H1 (cell line): ENCODE data around the gene CCDC159. TPM values are rescaled to one million over a fixed set of nuclear protein-coding genes. Genes with fewer than 3 reads are reported as not detected.

Experiments
- CTCF ChIA-PET: fragments of 300-600 bp; sonication (Branson Sonifier 250); formaldehyde crosslinking; loops from one replicate; lab custom pipeline; 2021; ENCODE audit not compliant: partially characterized antibody; lab: Charles Lee
- POLR2A ChIA-PET: fragments of 300-600 bp; sonication (Branson Sonifier 250); formaldehyde crosslinking; loops from one replicate; lab custom pipeline; 2021; ENCODE audit warnings: inconsistent platforms; ENCODE audit not compliant: partially characterized antibody; lab: Charles Lee
- DNase-seq, 2 experiments: peaks; one replicate each; pipeline versions ENCODE4 v3.0.0 to v3.0.0-alpha.2; 2010 to 2022; ENCODE audit warnings: low spot score in 2 of 2, low read depth in 1 of 2, mixed read lengths in 1 of 2
- FAIRE-seq: peaks from 2 replicates; lab custom pipeline; 2011; peaks lifted over from hg19 to GRCh38; lab: Jason Lieb, UNC
- H2AFZ ChIP-seq: 2 replicates; pipeline ENCODE4 v1.8.1; 2012; ENCODE audit warnings: low read length, inconsistent platforms
- H2AK5ac ChIP-seq: 2 replicates; pipeline ENCODE4 v1.6.1; 2013; ENCODE audit warnings: low read depth, low read length
- H2BK120ac ChIP-seq: replicated peaks from 2 replicates; pipeline ENCODE3; 2013; ENCODE audit warnings: low read depth, low read length, inconsistent platforms
- H2BK12ac ChIP-seq: 2 replicates; pipeline ENCODE4 v1.6.1; 2013; ENCODE audit warnings: low read depth, low read length
- H2BK15ac ChIP-seq: 2 replicates; pipeline ENCODE4 v1.6.1; 2013; ENCODE audit warnings: low read length
- H2BK20ac ChIP-seq: 2 replicates; pipeline ENCODE4 v1.6.1; 2013; ENCODE audit warnings: low read length
- H2BK5ac ChIP-seq: 2 replicates; pipeline ENCODE4 v1.6.1; 2013; ENCODE audit warnings: low read depth, low read length
- H3K14ac ChIP-seq: 2 replicates; pipeline ENCODE4 v1.6.1; 2013; ENCODE audit warnings: inconsistent platforms; ENCODE audit not compliant: insufficient read length
- H3K18ac ChIP-seq: 2 replicates; pipeline ENCODE4 v1.6.1; 2013; ENCODE audit warnings: low read length; ENCODE audit errors: extremely low read depth
- H3K23ac ChIP-seq: 2 replicates; pipeline ENCODE4 v1.6.1; 2013; ENCODE audit warnings: inconsistent platforms; ENCODE audit not compliant: insufficient read length
- H3K23me2 ChIP-seq: 2 replicates; pipeline ENCODE4 v1.6.1; 2013; ENCODE audit warnings: low read depth, low read length
- H3K27ac ChIP-seq: 2 replicates; pipeline ENCODE4 v1.6.1; 2011; ENCODE audit warnings: low read depth, low read length, inconsistent platforms
- H3K27me3 ChIP-seq, 4 experiments: replicated peaks in 1 of 4; 1 replicate in 1 of 4; 2 replicates in 3 of 4; pipeline versions ENCODE4 v1.6.1 to v1.8.1; 2011 to 2013; ENCODE audit warnings: low read length in 3 of 4, mild to moderate bottlenecking in 3 of 4, inconsistent platforms in 2 of 4, mixed read lengths in 2 of 4, moderate library complexity in 1 of 4; ENCODE audit not compliant: control insufficient read depth in 3 of 4, insufficient read depth in 3 of 4; ENCODE audit errors: extremely low read depth in 1 of 4
- H3K36me3 ChIP-seq, 4 experiments: 2 replicates each; pipeline versions ENCODE4 v1.6.1 to v1.8.1; 2011 to 2013; ENCODE audit warnings: mild to moderate bottlenecking in 4 of 4, low read length in 3 of 4, moderate library complexity in 2 of 4, control low read depth in 1 of 4, inconsistent platforms in 1 of 4; ENCODE audit not compliant: insufficient read depth in 4 of 4, control insufficient read depth in 2 of 4
- H3K4ac ChIP-seq: replicated peaks from 2 replicates; pipeline ENCODE3; 2013; ENCODE audit warnings: low read length, low read depth, mixed read lengths, inconsistent platforms; ENCODE audit not compliant: insufficient read length
- H3K4me1 ChIP-seq, 4 experiments: replicated peaks in 1 of 4; 1 replicate in 1 of 4; 2 replicates in 3 of 4; pipeline versions ENCODE4 v1.6.1 to v1.8.1; 2011 to 2013; ENCODE audit warnings: low read length in 3 of 4, inconsistent platforms in 2 of 4, mixed read lengths in 1 of 4; ENCODE audit not compliant: insufficient read depth in 4 of 4, control insufficient read depth in 3 of 4
- H3K4me2 ChIP-seq, 2 experiments: 2 replicates each; pipeline versions ENCODE4 v1.6.1 to v1.8.1; 2011 to 2013; ENCODE audit warnings: low read depth in 2 of 2, low read length in 2 of 2, control low read depth in 1 of 2, inconsistent platforms in 1 of 2, mild to moderate bottlenecking in 1 of 2; ENCODE audit not compliant: insufficient read depth in 1 of 2
- H3K4me3 ChIP-seq, 4 experiments: fragments of 200-600, 300-600 bp in 1 of 4; sonication (generic), shearing (Covaris generic), sonication (Bioruptor Twin) in 1 of 4; 2 replicates each; pipeline versions ENCODE4 v1.5.1 to v1.8.1; 2011 to 2016; ENCODE audit warnings: low read length in 4 of 4, low read depth in 3 of 4, control low read depth in 2 of 4, inconsistent platforms in 2 of 4, mild to moderate bottlenecking in 2 of 4, mixed read lengths in 1 of 4, moderate library complexity in 1 of 4; ENCODE audit not compliant: insufficient read depth in 2 of 4; ENCODE audit errors: extremely low read depth in 1 of 4
- H3K56ac ChIP-seq: replicated peaks from 2 replicates; pipeline ENCODE3; 2013; ENCODE audit warnings: low read depth, mild to moderate bottlenecking, mixed read lengths, low read length, inconsistent platforms; ENCODE audit not compliant: insufficient read length
- H3K79me1 ChIP-seq: 2 replicates; pipeline ENCODE4 v1.6.1; 2013; ENCODE audit warnings: low read depth, low read length, control low read depth
- H3K79me2 ChIP-seq, 2 experiments: 2 replicates each; pipeline versions ENCODE4 v1.6.1 to v1.8.1; 2012 to 2013; ENCODE audit warnings: low read length in 2 of 2, mild to moderate bottlenecking in 2 of 2, inconsistent platforms in 1 of 2; ENCODE audit not compliant: insufficient read depth in 2 of 2, control insufficient read depth in 1 of 2
- H3K9ac ChIP-seq, 4 experiments: replicated peaks in 1 of 4; 1 replicate in 1 of 4; 2 replicates in 3 of 4; pipeline versions ENCODE4 v1.6.1 to v1.8.1; 2011 to 2013; ENCODE audit warnings: low read depth in 3 of 4, low read length in 3 of 4, control low read depth in 2 of 4, mild to moderate bottlenecking in 2 of 4, moderate library complexity in 2 of 4, inconsistent platforms in 1 of 4; ENCODE audit errors: extremely low read depth in 1 of 4
- H3K9me3 ChIP-seq, 2 experiments: 2 replicates each; pipeline versions ENCODE4 v1.6.1 to v1.8.1; 2012 to 2013; ENCODE audit warnings: mild to moderate bottlenecking in 2 of 2, moderate library complexity in 2 of 2, control low read depth in 1 of 2, inconsistent platforms in 1 of 2, low read depth in 1 of 2, low read length in 1 of 2, mixed read lengths in 1 of 2; ENCODE audit not compliant: insufficient read depth in 2 of 2
- H4K20me1 ChIP-seq, 2 experiments: replicated peaks in 1 of 2; 2 replicates each; pipeline versions ENCODE3 to v1.8.1; 2011 to 2013; ENCODE audit warnings: inconsistent platforms in 2 of 2, low read length in 2 of 2, mild to moderate bottlenecking in 1 of 2; ENCODE audit not compliant: insufficient read depth in 2 of 2, control insufficient read depth in 1 of 2
- H4K5ac ChIP-seq: 2 replicates; pipeline ENCODE4 v1.6.1; 2013; ENCODE audit warnings: low read length, low read depth, mixed read lengths, inconsistent platforms; ENCODE audit not compliant: insufficient read length
- H4K8ac ChIP-seq: 2 replicates; pipeline ENCODE4 v1.8.0; 2013; ENCODE audit warnings: mild to moderate bottlenecking, moderate library complexity, low read length, inconsistent platforms; ENCODE audit not compliant: insufficient read depth; ENCODE audit errors: extremely low read depth
- H4K91ac ChIP-seq: replicated peaks from 2 replicates; pipeline ENCODE3; 2013; ENCODE audit warnings: low read length, mixed read lengths, inconsistent platforms; ENCODE audit not compliant: insufficient read length
- GABPA ChIP-seq: IDR thresholded peaks from 2 replicates; pipeline ENCODE4 v1.6.1; 2011; ENCODE audit warnings: mild to moderate bottlenecking, low read length, moderate library complexity, borderline replicate concordance; ENCODE audit not compliant: insufficient read depth
- POU5F1 ChIP-seq: IDR thresholded peaks from 2 replicates; pipeline ENCODE4 v1.6.1; 2011; ENCODE audit warnings: low read depth, mild to moderate bottlenecking, low read length, moderate library complexity
- WGBS, 2 experiments: shearing (Covaris generic) in 1 of 2; methylation state at CpG; one replicate each; pipeline versions ENCODE4 v1.1.6 to v1.1.7; 2013 to 2015; ENCODE audit warnings: low lambda C conversion rate in 2 of 2, mixed read lengths in 2 of 2, inconsistent platforms in 1 of 2, low coverage in 1 of 2, missing lambda C conversion rate in 1 of 2; ENCODE audit not compliant: insufficient replicate concordance in 2 of 2, insufficient coverage in 1 of 2, insufficient read length in 1 of 2; ENCODE audit errors: extremely low coverage in 1 of 2, missing lambda C conversion rate in 1 of 2; 5-methylcytosine and 5-hydroxymethylcytosine counted together
- polyA plus RNA-seq, 7 experiments: library from polyadenylated mRNA; depleted of rRNA in 3 of 7; stranded (reverse) in 5 of 7; unstranded in 2 of 7; fragments of >200 nt in 5 of 7; fragments of 200-250 nt in 2 of 7; gene quantifications; 1 replicate in 5 of 7; 2 replicates in 1 of 7; 4 replicates in 1 of 7; pipeline versions ENCODE4 v1.2.1 to v1.2.3, GENCODE V29; 2011 to 2013; ENCODE audit warnings: missing spikeins in 2 of 7, mixed read lengths in 2 of 7
- total RNA-seq: library from RNA; stranded (reverse); fragmentation: NEBNext Ultra II Directional; extraction: Animal tissue kit (Norgen Biotek cat#: 25700); gene quantifications from 2 replicates; pipeline ENCODE4 v1.2.1, GENCODE V29; 2021

CCDC159 gene
- total and polyA plus RNA-seq, 2 of the 8 experiments (the other 6 are each of a cell fraction or from before 2014, with no cell fraction given), result 4.0 to 5.4 TPM

DNA sequence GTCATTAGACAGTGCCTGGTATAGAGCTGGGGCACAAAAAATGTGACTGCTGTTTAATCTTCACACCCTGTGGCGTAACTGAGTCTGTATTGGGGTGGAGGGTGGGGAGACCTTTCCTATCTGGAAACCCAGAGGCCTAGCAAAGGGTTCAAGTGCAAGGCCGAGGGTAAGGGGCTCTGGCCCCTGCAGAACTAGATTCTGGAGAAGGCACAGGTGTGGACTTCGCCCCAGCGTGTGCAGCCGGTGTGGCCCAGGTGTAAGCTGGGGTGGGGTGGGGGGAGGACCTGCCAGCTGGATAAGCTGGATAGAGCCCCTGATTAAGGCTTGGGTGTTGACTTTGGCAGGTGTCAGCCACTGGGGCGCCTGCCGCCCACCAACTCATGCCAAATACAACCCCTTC lies 8.2 kb upstream of the CCDC159 start:
- peak overlapping the region in 1 of 2 experiments; percentile 54; a peak in 1 of 4 replicates for H3K4me2 ChIP-seq
- POLR2A ChIA-PET, result interaction anchor here (0.8 to 2.8 kb wide), 5 partner anchors 11 to 86 kb away, joined by 3 to 13 read pairs (median 3); partner anchors contain the start of genes DOCK6 and EPOR
- H3K4me3 ChIP-seq, result no peak overlapping the region

More for the DNA sequence above, 8.2 kb upstream of the CCDC159 start:
- no peak overlapping the region for H2BK20ac ChIP-seq
- no peaks in the 10 kb centered on the region for H3K79me1 ChIP-seq
- H2AFZ ChIP-seq, result no peak overlapping the region
- H3K27ac ChIP-seq, result no peak overlapping the region
- TF ChIP-seq POU5F1 (no peak), GABPA (no peak)
- H3K14ac ChIP-seq, result no peak overlapping the region
- H4K8ac ChIP-seq, result no peak overlapping the region
- DNase-seq (no peak), FAIRE-seq (no peak)
- no peak overlapping the region for H3K9ac ChIP-seq
- WGBS, 2 experiments, result 92% methylated on average over 7 of the region's 7 CpGs; no CpG with 5 or more reads in 1 of the 2 experiments
- H3K36me3 ChIP-seq, result peaks cover 0 to 5% (median 2%) of the 10 kb centered on the region in 4 experiments; a peak in 3 of 8 replicates
- no peak overlapping the region for H2BK120ac ChIP-seq
- H4K5ac ChIP-seq, result no peak overlapping the region
- no peak overlapping the region for H3K56ac ChIP-seq
- CTCF ChIA-PET, result interaction anchor here (1.0 to 2.8 kb wide), 7 partner anchors 16 to 82 kb away, joined by 3 to 9 read pairs (median 4); partner anchors contain the start of gene TSPAN16
- H3K79me2 ChIP-seq, result no peaks in the 10 kb centered on the region
- no peak overlapping the region for H4K91ac ChIP-seq
- peaks cover 0 to 4% (median 1%) of the 10 kb centered on the region in 4 experiments; a peak in 4 of 7 replicates for H3K4me1 ChIP-seq
- no peak overlapping the region for H2BK5ac ChIP-seq
- peaks cover 11% of the 10 kb centered on the region; the same call in 1 of the 2 replicates for H3K23me2 ChIP-seq
- no peaks in the 10 kb centered on the region; a peak in 2 of 7 replicates for H3K27me3 ChIP-seq
- no peak overlapping the region for H2AK5ac ChIP-seq
- H3K9me3 ChIP-seq, result no peaks in the 10 kb centered on the region
- H3K18ac ChIP-seq, result no peak overlapping the region
- no peak overlapping the region for H3K4ac ChIP-seq
- peaks cover 2 to 5% of the 10 kb centered on the region in 2 experiments for H4K20me1 ChIP-seq
- no peak overlapping the region for H2BK12ac ChIP-seq
- H2BK15ac ChIP-seq, result no peak overlapping the region
- H3K23ac ChIP-seq, result no peak overlapping the region
